ENCODE results near the gene ITGA2B.
"Not testable (repeated sequence)": the region's sequence is repeated elsewhere in the genome, so short reads cannot be mapped to it uniquely, and the experiment has no call there.

Gene ITGA2B

GRCh38 chr17:44390250-44390870 is 911 bp upstream of the ITGA2B start:
- no peak for DNase-seq (ENCODE audit: low read depth)

- DNase-seq (ENCODE audit: low read depth) = no peak
Observed at GRCh38 chr17:44389723-44390202, 314 bp upstream of the ITGA2B start.

- no peak for DNase-seq (ENCODE audit: low read depth)
Observed at GRCh38 chr17:44387804-44388203, 1.6 kb downstream of the ITGA2B start.

GRCh38 chr17:44386182-44386525 is 3.3 kb downstream of the ITGA2B start:
- no peak for DNase-seq (ENCODE audit: low read depth)

- DNase-seq (ENCODE audit: low read depth) = peak; percentile 82
Observed at GRCh38 chr17:44385287-44386181, 3.9 kb downstream of the ITGA2B start.

GRCh38 chr17:44384823-44385286 is 4.6 kb downstream of the ITGA2B start:
- DNase-seq (ENCODE audit: low read depth) = no peak

- DNase-seq (ENCODE audit: low read depth) = no peak
Observed at GRCh38 chr17:44384281-44384822, 5.1 kb downstream of the ITGA2B start.

- no peak for DNase-seq (ENCODE audit: low read depth)
Observed at GRCh38 chr17:44383861-44384260, 5.6 kb downstream of the ITGA2B start.

- DNase-seq (ENCODE audit: low read depth) = no peak
Observed at GRCh38 chr17:44383363-44383762, 6.1 kb downstream of the ITGA2B start.

- DNase-seq (ENCODE audit: low read depth) = no peak
Observed at GRCh38 chr17:44382917-44383316, 6.5 kb downstream of the ITGA2B start.

- DNase-seq (ENCODE audit: low read depth) = no peak
Observed at GRCh38 chr17:44381810-44382305, 7.6 kb downstream of the ITGA2B start.

GRCh38 chr17:44380767-44381166 is 8.7 kb downstream of the ITGA2B start:
- DNase-seq (ENCODE audit: low read depth) = no peak

- DNase-seq (ENCODE audit: low read depth) = no peak
Observed at GRCh38 chr17:44379887-44380286, 9.6 kb downstream of the ITGA2B start.

GRCh38 chr17:44378171-44378705 is 11.2 kb downstream of the ITGA2B start:
- DNase-seq (ENCODE audit: low read depth) = no peak

GRCh38 chr17:44376779-44377178 is 12.7 kb downstream of the ITGA2B start:
- DNase-seq (ENCODE audit: low read depth) = no peak

GRCh38 chr17:44376124-44376523 is 13.3 kb downstream of the ITGA2B start:
- DNase-seq (ENCODE audit: low read depth) = no peak

GRCh38 chr17:44375196-44376017 is 14.0 kb downstream of the ITGA2B start:
- DNase-seq (ENCODE audit: low read depth) = no peak

- DNase-seq (ENCODE audit: low read depth) = no peak
Observed at GRCh38 chr17:44374306-44375195, 14.9 kb downstream of the ITGA2B start.

GRCh38 chr17:44372036-44372435 is 17.4 kb downstream of the ITGA2B start:
- DNase-seq (ENCODE audit: low read depth) = no peak

GRCh38 chr17:44369414-44370023 is 19.9 kb downstream of the ITGA2B start:
- not testable (repeated sequence) for DNase-seq (ENCODE audit: low read depth)
